Mononuclear cell (primary cell): Measurements from ENCODE around the gene PPP3CB. TPM values are rescaled to one million over a fixed set of nuclear protein-coding genes. Genes with fewer than 3 reads are reported as not detected.

Experiments used
- total RNA-seq: library from RNA; depleted of rRNA; stranded (reverse); fragments of >200 nt; gene quantifications from one replicate; pipeline ENCODE4 v1.2.3, GENCODE V29; 2012

Gene PPP3CB
- total RNA-seq, 1 donor = 13.9 TPM

Other genes with a start within 250 kb of the PPP3CB start
- 15.5 TPM for gene DNAJC9, start 248.8 kb downstream of the PPP3CB start, total RNA-seq
- 27.2 TPM for gene MRPS16, start 243.4 kb downstream of the PPP3CB start, total RNA-seq
- gene CFAP70, start 137.2 kb downstream of the PPP3CB start, total RNA-seq = 1.3 TPM
- gene ANXA7, start 82.0 kb downstream of the PPP3CB start, total RNA-seq = 106 TPM
- gene MSS51, start 62.5 kb downstream of the PPP3CB start, total RNA-seq = 0.73 TPM
- gene USP54, start 95.3 kb upstream of the PPP3CB start, total RNA-seq = 1.8 TPM
- gene MYOZ1, start 145.4 kb upstream of the PPP3CB start, total RNA-seq = not detected
- 0.10 TPM for gene SYNPO2L, start 160.0 kb upstream of the PPP3CB start, total RNA-seq
- gene AGAP5, start 202.1 kb upstream of the PPP3CB start, total RNA-seq = 1.8 TPM
- gene SEC24C, start 248.3 kb upstream of the PPP3CB start, total RNA-seq = 25.3 TPM